GM18907 (cell line): ENCODE data around the gene PHACTR3.
A peak's percentile ranks its signal among the peaks of the same experiment; 100 is the strongest.
"Not testable (repeated sequence)": the region's sequence is repeated elsewhere in the genome, so short reads cannot be mapped to it uniquely, and the experiment has no call there.

Experiments
- ATAC-seq: cut with Tn5 transposase; IDR thresholded peaks from one replicate; pipeline ENCODE4 v1.9.1; 2021; ENCODE audit warnings: mild to moderate bottlenecking, moderate library complexity; ENCODE audit not compliant: unreplicated experiment

The PHACTR3 gene

DNA sequence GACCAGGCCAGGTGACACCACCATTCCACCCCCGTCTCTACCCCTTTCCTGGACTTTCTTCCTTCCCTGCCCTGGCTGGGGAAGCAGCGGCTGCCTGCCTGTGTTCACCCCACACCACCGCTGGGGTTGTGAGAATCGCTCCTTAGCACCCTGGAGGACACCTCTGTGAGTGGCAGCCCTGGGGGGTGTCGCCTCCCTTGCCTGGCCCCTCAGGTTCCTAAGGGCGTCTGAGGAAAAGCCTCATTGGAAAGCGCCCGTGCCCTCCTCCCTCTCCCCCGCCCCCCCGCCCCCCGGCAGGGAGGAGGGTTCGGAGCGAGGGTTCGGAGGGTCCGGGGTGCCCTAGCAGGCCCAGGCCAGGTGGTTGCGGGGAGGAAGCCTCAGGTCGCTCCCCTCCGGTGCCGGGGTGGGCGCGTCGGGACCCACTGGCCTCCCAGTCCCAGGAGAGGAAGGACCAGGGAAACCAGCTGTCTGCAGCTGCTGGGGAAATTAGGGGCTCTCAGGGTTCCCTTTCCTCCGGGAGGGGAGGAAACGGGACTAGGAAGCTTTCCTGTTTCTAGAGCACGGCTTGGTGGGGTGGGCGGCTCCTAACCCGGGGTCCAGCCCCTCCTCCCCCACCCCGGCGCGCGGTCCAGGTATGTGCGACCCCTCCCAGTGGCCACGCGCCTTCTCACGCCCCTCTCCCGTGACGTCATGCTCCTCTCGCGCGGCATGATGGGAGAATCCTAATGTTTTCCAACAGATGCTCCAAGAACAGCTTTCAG is at the start of gene PHACTR3:
PHACTR3 (plus strand) TSS at position 760 of the 761 bp plus-strand sequence. CDS start 475 bp downstream, outside the sequence.
- ATAC-seq: no peak

- ATAC-seq: not testable (repeated sequence)
These were observed 46.4 kb upstream of the PHACTR3 start for GRCh38 chr20:59557733-59558529.

GRCh38 chr20:59559024-59559817 is 45.1 kb upstream of the PHACTR3 start:
- no peak for ATAC-seq

- no peak for ATAC-seq
These were observed 44.5 kb upstream of the PHACTR3 start for GRCh38 chr20:59559863-59560262.

GRCh38 chr20:59560588-59561227 is 43.6 kb upstream of the PHACTR3 start:
- peak; percentile 54 for ATAC-seq

DNA sequence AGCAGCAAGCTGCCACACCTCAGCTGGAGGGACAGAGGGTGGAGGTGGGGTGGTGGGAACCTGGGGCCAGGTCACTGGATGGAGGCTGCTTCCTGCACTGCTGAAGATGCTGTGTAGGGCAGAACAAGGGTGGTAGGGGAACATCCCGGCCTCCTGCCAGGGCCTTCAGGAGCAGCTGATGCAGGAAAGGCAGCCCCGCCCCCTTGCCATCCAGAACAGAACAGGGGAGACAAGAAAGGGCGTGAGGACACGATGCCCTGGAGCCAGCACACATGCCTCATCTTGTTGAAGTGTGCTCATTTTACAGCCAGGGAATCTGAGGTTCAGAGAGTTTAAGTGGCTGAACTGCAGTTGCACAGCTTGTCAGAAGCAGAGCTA is 43.1 kb upstream of the PHACTR3 start:
- ATAC-seq: no peak

GRCh38 chr20:59561614-59562277 is 42.6 kb upstream of the PHACTR3 start:
- ATAC-seq: no peak

- no peak for ATAC-seq
These were observed 40.2 kb upstream of the PHACTR3 start for GRCh38 chr20:59564171-59564570.

DNA sequence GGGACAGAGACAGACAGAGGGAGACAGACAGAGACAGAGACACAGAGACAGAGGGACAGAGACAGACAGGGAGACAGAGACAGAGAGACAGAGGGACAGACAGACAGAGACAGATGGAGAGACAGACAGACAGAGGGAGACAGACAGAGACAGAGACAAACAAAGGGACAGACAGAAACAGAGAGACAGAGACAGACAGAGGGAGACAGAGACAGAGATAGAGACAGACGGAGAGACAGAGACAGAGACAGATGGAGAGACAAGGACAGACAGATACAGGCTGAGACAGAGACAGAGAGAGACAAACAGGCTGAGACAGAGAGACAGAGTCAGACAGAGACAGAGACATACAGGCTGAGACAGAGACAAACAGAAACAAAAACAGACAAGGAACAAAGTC is 39.4 kb upstream of the PHACTR3 start:
- ATAC-seq: no peak

- no peak for ATAC-seq
These were observed 38.4 kb upstream of the PHACTR3 start for GRCh38 chr20:59565768-59566461.

- ATAC-seq: no peak
These were observed 37.5 kb upstream of the PHACTR3 start for GRCh38 chr20:59566631-59567524.

- no peak for ATAC-seq
These were observed 36.5 kb upstream of the PHACTR3 start for GRCh38 chr20:59567585-59568508.

- ATAC-seq: no peak
These were observed 35.8 kb upstream of the PHACTR3 start for GRCh38 chr20:59568509-59569024.

GRCh38 chr20:59569305-59569704 is 35.0 kb upstream of the PHACTR3 start:
- no peak for ATAC-seq

DNA sequence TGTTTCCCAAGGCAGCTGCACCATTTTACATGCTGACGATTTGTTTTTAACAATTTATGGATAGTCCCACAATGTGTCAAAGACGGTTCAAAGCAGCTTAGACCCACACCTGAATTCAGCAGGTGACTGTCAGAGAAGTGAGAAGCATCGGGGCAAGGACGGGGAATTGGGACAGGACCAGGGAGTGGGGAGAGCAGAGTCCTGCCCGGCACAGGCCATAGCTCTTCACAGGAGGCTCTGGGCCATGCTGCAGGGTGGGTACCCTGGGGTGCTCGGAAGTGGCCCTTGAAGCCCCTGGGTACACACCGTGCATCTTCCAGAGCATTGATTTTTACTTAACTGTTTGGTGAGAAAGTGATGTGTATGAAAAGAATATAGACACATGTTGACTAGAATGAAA is 33.2 kb upstream of the PHACTR3 start:
- ATAC-seq: no peak

GRCh38 chr20:59571551-59572314 is 32.6 kb upstream of the PHACTR3 start:
- peak; percentile 63 for ATAC-seq

DNA sequence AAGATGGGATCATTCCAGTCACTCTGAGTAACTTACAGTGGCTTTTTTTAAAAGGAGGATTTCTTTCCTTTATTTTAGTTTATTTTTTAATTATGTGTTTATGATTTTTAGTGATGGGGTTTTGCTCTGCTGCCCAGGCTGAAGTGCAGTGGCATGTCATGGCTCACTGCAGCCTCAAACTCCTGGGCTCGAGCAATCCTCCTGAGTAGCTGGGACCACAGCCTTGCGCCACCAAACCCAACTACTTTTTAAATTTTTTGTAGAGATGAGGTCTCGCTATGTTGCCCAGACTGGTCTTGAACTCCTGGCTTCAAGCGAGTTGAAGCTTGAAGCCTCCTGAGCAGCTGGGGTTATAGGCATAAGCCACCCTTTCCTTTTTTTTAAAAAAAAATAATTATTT is 31.8 kb upstream of the PHACTR3 start:
- ATAC-seq: no peak
